GM18868 (cell line): Measurements from ENCODE around the gene ASH1L.
A peak's percentile ranks its signal among the peaks of the same experiment; 100 is the strongest.
"Not testable (repeated sequence)": the region's sequence is repeated elsewhere in the genome, so short reads cannot be mapped to it uniquely, and the experiment has no call there.

ENCODE experiments used
- ATAC-seq: cut with Tn5 transposase; IDR thresholded peaks from one replicate; pipeline ENCODE4 v1.9.1; 2021; ENCODE audit warnings: mild to moderate bottlenecking, moderate library complexity; ENCODE audit not compliant: unreplicated experiment

The ASH1L gene

GRCh38 chr1:155339515-155340097 lies 223.0 kb downstream of the ASH1L start:
- ATAC-seq = no peak

- ATAC-seq = no peak
These were observed 227.6 kb downstream of the ASH1L start for GRCh38 chr1:155334962-155335361.

DNA sequence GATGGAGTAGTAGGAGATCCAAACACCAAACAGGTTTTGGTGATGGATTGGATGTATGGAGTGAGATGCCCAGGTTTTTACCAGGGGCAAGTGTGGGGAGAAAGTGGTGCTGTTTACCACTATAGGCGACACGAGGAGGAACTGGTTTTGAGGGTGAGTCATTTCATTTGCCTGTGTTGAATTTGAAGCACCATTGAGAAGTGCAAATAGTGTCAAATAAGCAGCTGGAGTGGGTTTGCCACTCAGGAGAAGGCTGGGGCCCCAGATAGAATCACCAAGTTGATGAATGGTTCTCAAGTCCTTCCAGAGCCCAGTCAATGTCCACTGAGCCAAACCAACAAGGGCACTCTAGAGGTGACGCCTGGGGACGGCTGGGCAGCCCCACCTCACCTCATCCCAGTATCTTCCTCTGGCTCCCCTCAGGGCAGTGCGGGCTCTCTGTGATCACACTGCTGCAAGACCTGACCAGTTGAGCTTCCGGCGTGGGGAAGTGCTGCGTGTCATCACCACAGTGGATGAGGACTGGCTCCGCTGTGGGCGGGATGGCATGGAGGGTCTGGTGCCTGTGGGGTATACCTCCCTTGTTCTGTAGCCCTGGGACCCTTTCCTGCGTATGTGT lies 232.5 kb downstream of the ASH1L start:
- ATAC-seq = no peak

GRCh38 chr1:155328856-155329255 lies 233.7 kb downstream of the ASH1L start:
- ATAC-seq = not testable (repeated sequence)

DNA sequence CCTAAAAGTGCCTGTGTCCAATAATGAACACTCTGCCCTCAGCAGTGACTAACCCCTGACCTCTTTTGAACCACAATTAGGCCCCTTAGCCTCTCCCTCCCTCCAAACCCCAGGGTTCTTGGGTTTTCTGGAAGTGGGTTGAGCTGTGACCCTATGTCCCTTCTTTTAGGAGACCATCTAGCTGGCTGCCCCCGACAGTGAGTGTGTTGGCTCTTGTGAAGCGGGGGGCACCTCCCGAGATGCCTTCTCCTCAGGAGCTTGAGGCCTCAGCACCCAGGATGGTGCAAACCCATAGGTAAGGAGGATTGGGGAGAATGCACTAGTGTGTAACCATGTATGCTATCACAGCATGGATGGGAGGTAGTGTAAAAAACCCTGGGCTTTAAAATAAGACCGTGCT lies 234.6 kb downstream of the ASH1L start:
- ATAC-seq = no peak

DNA sequence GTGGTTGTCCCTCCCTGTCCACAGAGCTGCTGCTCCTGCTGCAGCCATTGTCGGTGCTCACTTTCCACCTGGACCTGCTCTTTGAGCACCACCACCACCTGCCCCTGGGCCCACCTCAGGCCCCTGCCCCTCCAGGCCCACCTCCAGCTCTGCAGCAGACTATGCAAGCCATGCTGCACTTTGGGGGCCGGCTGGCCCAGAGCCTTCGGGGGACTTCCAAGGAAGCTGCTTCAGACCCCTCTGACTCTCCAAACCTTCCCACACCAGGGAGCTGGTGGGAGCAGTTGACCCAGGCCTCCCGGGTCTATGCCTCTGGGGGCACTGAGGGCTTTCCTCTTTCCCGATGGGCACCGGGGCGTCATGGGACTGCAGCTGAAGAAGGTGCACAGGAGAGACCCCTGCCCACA lies 236.0 kb downstream of the ASH1L start:
- no peak for ATAC-seq

DNA sequence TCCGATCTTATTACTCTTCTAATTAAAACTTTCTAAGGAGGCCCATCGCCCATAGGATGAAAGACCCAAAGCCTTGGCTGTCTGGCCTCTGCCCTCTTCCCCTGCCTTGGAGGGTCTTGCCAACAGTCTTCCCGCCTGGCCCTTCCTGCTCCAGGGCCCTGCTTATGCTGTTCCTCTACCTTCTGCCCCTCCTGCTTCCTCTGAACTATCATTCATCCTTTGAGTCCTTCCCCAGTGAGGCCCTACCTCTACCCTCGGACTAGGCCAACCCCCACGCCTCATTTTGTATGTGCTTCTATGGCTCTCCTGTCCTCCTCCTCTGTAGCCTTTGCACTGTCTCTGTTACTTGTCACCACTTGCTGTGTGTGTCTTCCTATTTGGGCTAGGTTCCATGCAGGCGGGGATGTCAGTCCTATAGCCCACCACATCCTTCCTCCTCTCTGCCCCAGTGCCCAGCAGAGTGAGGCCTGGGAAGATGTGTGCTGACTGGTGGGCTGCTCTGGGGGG lies 236.5 kb downstream of the ASH1L start:
- no peak for ATAC-seq

DNA sequence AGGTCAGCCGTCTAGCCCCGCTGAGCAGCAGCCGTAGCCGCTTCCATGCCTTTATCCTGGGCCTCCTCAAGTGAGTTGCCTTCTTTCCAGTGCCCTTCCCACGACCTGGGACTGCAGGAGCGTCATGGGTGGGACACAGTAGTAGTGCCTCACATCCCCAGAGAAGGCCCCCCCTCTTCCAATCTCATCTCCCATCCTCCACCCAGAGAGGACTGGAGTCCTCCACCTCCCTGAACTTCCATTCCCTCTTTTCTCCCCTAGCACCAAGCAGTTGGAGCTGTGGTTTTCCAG lies 237.1 kb downstream of the ASH1L start:
- no peak for ATAC-seq

GRCh38 chr1:155324717-155325602 lies 237.6 kb downstream of the ASH1L start:
- no peak for ATAC-seq

DNA sequence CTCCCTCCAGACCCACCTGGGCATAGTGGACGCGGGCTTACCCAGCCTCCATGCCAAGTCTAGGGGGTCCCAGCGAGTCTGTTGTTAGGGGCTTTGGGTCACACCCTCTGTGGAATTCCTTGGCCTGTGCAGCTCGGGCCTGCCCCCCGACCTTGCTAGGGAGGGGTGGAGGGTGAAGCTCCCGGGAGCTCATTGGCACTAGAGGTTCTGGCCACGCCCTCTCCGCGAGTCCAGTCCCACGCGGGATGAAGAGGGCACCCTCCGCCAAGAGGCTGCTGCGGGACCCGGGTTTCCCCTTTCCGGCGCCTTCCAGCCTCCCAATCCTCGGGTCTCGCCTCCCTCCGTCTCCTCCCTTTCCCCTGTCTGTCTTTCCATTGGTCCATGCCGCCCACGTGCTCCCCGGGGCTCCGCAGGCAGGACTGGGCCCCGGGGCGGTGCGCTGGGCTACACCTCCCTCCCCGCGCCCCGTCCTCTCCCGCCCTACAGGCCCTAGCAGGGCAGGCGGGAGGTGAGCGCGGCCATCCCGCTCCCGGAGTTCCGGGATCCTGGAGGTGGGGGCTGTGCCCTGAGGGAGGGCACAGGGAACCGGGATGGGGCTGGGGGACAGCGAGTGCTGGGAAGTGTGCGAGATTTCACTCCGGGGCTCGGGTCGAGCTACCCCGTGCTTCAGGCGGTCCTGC lies 238.4 kb downstream of the ASH1L start:
- peak; percentile 73 for ATAC-seq

DNA sequence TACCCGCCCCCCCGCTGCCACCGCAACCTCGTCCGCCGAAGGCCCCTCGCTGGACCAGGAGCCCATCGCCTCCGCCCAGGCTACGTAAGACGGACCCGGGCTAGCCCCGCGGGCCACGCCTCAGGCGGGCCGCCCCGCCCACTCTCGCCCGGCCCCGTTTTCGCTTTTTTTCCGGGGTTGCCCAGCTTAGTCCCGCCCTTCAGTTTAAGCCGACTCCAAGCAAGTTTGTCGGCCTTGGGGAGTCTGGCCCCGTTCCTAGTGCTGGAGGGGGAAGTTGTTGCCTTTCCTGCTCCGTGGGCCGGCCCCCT lies 238.9 kb downstream of the ASH1L start:
- peak; percentile 51 for ATAC-seq

DNA sequence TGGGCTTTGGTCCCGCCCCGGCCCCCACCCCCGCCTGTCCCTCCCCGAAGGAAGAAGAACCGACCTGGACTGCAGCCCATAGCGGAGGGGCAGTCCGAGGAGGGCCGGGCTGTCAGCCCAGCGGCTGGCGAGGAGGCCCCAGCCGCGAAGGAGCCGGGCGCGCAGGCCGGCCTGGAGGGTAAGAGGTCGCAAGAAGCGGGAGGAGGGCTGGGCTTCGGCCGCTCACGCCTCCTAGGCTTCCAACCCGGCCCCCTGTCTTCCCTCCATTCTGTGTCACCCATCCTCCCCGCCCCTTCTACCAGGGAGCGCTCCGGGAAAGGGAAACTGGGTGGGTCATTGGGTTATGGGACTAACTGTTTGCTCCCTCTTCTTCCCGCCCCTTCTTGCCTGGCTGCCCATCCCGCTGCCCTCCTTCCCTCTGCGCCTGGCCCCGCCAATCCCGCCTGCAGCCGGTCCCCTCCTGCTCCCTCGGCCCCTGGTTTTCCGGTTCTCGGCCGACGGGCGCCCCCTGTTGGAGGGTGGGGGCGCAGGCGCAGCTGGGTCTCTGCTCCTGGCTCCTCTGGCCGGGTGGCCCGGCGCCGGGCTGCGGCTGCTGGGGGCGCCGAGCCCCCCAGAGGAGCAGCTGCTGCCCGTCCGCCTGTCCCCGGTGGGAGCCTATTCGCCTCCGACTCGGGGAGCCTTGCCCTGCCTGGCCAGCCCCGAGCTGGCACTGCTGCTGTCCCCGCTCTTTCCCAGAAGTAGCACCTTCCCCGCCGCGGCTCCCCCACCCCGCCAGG lies 239.5 kb downstream of the ASH1L start:
- ATAC-seq = peak; percentile 33

- no peak for ATAC-seq
These were observed 240.0 kb downstream of the ASH1L start for GRCh38 chr1:155322571-155322952.

DNA sequence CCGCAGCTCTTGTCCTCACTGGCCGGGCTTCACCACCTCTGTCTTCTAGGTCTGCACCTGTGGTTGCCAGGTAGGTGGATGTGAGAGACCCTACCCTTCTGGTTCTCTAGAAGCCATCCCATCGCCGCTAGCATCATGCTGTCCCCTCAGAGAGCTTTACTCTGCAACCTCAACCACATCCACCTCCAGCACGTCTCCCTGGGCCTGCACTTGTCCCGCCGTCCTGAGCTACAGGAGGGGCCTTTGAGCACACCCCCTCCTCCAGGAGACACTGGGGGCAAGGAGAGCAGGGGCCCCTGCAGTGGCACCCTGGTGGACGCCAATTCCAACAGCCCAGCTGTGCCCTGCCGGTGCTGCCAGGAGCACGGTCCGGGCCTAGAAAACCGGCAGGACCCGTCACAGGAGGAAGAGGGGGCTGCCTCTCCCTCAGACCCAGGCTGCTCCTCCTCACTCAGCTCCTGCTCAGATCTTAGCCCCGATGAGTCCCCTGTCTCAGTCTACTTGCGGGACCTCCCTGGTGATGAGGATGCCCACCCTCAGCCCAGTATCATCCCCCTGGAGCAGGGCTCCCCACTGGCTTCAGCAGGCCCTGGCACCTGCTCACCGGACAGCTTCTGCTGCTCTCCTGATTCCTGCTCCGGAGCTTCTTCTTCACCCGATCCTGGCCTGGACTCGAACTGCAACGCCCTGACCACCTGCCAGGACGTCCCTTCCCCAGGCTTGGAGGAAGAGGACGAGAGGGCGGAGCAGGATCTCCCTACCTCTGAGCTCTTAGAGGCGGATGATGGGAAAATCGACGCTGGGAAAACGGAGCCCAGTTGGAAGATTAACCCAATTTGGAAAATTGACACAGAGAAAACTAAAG lies 240.7 kb downstream of the ASH1L start:
- no peak for ATAC-seq

DNA sequence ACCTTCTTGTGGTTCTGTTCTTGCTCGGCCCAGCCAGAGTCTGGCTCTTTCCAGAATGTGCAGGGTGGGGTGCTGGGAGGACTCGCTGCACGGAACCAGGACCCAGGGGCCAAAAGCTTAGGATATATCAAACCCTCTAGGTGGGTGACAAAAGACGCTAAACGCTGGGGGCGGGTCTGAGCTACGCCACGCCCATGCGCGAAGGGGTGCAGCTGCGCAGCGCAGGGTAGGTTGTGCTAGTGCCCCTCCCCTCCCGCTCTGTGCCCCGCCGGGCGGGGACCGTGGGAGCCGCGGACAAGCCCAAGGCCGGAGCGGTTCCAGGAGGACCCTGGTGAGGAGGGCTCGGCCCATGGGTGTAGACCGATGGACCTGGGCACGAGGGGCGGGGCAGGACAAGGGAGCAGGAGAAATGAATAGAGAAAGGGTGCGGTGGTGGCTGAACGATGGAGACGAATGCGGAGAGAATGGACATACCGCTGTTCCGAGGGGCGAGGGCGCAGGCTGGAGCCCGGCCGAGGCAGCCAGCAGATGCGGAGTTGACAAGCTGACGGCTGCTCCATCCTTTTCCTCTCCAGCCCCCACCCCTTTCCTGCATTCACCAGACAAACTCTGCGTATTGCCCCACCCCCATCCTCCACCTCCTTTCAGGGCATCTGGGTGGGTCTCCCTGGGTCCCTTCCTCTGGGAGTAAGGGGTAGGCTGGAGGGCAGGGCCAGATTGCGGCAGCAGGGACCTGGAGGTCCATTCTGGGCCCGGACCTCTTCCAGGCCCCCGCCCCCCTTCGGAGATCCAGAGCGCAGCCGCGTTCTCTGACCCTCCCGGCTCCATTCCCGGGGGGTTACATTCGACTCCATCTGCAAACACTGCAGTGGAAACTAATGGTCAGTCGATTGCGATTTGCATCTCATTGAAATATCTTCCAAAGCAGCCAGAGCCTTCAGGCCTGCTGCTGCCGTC lies 241.7 kb downstream of the ASH1L start, which contains the start of gene RUSC1:
TSS of gene RUSC1 (plus strand) at position 234 of the 957 bp plus-strand sequence. CDS start 880 bp downstream, outside the sequence.
- ATAC-seq = peak; percentile 23

- ATAC-seq = no peak
These were observed 242.4 kb downstream of the ASH1L start for GRCh38 chr1:155320252-155320651.

- no peak for ATAC-seq
These were observed 243.1 kb downstream of the ASH1L start for GRCh38 chr1:155319536-155319935.

GRCh38 chr1:155318082-155318481 lies 244.5 kb downstream of the ASH1L start:
- no peak for ATAC-seq

- ATAC-seq = no peak
These were observed 245.7 kb downstream of the ASH1L start for GRCh38 chr1:155316922-155317321.
